Liver (tissue), 9 donors: Measurements from ENCODE around the gene TNXB. TPM values are rescaled to one million over a fixed set of nuclear protein-coding genes. Genes with fewer than 3 reads are reported as not detected.

Experiments
- DNase-seq: peaks from one replicate; pipeline ENCODE4 v3.0.0-alpha.2; 2017; ENCODE audit warnings: low spot score
- H3K27ac ChIP-seq, 2 donors: one replicate each; pipeline ENCODE4 v1.7.0; 2013; ENCODE audit warnings: inconsistent platforms in 2 of 2, low read length in 2 of 2, control low read depth in 1 of 2, low read depth in 1 of 2, mild to moderate bottlenecking in 1 of 2
- H3K27me3 ChIP-seq, 4 donors: one replicate each; pipeline versions ENCODE4 v1.6.1 to v1.7.0; 2013; ENCODE audit warnings: low read length in 3 of 4, inconsistent platforms in 1 of 4, mild to moderate bottlenecking in 1 of 4, moderate library complexity in 1 of 4; ENCODE audit not compliant: control insufficient read depth in 4 of 4, insufficient read depth in 4 of 4
- H3K36me3 ChIP-seq, 4 donors: one replicate each; pipeline versions ENCODE4 v1.6.1 to v1.7.0; 2013; ENCODE audit warnings: low read length in 3 of 4, mild to moderate bottlenecking in 3 of 4, low read depth in 1 of 4, moderate library complexity in 1 of 4; ENCODE audit not compliant: control insufficient read depth in 4 of 4, insufficient read depth in 3 of 4
- H3K4me1 ChIP-seq, 4 donors: one replicate each; pipeline versions ENCODE4 v1.6.1 to v1.7.0; 2013; ENCODE audit warnings: low read length in 3 of 4, mild to moderate bottlenecking in 3 of 4, moderate library complexity in 1 of 4; ENCODE audit not compliant: control insufficient read depth in 4 of 4, insufficient read depth in 4 of 4
- H3K4me3 ChIP-seq, 3 donors: one replicate each; pipeline versions ENCODE4 v1.6.1 to v1.7.0; 2013; ENCODE audit warnings: low read length in 3 of 3, control low read depth in 1 of 3, low read depth in 1 of 3, mild to moderate bottlenecking in 1 of 3
- H3K9ac ChIP-seq, 2 donors: one replicate each; pipeline ENCODE4 v1.7.0; 2013; ENCODE audit warnings: low read length in 2 of 2, mild to moderate bottlenecking in 2 of 2, moderate library complexity in 2 of 2, control low read depth in 1 of 2, low read depth in 1 of 2
- H3K9me3 ChIP-seq, 4 donors: one replicate each; pipeline versions ENCODE4 v1.6.1 to v1.7.0; 2013; ENCODE audit warnings: low read length in 3 of 4; ENCODE audit not compliant: control insufficient read depth in 4 of 4
- EGR1 ChIP-seq, 2 donors: IDR thresholded peaks; 2 replicates each; pipeline ENCODE4 v1.6.1; 2016 to 2018; ENCODE audit warnings: antibody characterized with exemption in 2 of 2, low read depth in 2 of 2
- FOXA1 ChIP-seq: IDR thresholded peaks from 2 replicates; pipeline ENCODE4 v1.6.1; 2016; ENCODE audit warnings: antibody characterized with exemption
- FOXA2 ChIP-seq: IDR thresholded peaks from 2 replicates; pipeline ENCODE4 v1.6.1; 2016; ENCODE audit warnings: antibody characterized with exemption
- GABPA ChIP-seq, 2 donors: IDR thresholded peaks in 1 of 2; conservative IDR thresholded peaks in 1 of 2; 2 replicates each; pipeline ENCODE4 v1.6.1; 2016; ENCODE audit warnings: antibody characterized with exemption in 2 of 2, mild to moderate bottlenecking in 1 of 2, moderate library complexity in 1 of 2
- HNF4A ChIP-seq, 2 donors: conservative IDR thresholded peaks; 2 replicates each; pipeline ENCODE4 v1.6.1; 2016; ENCODE audit warnings: antibody characterized with exemption in 2 of 2, mild to moderate bottlenecking in 2 of 2
- HNF4G ChIP-seq: IDR thresholded peaks from 2 replicates; pipeline ENCODE4 v1.6.1; 2016; ENCODE audit warnings: antibody characterized with exemption
- JUND ChIP-seq, 2 donors: IDR thresholded peaks; 2 replicates each; pipeline ENCODE4 v1.6.1; 2016; ENCODE audit warnings: antibody characterized with exemption in 2 of 2
- MAX ChIP-seq: IDR thresholded peaks from 2 replicates; pipeline ENCODE4 v1.6.1; 2016; ENCODE audit warnings: antibody characterized with exemption
- NR2F2 ChIP-seq: IDR thresholded peaks from 2 replicates; pipeline ENCODE4 v1.6.1; 2016; ENCODE audit warnings: antibody characterized with exemption
- RAD21 ChIP-seq, 2 donors: IDR thresholded peaks; 2 replicates each; pipeline ENCODE4 v1.6.1; 2016; ENCODE audit warnings: antibody characterized with exemption in 2 of 2, mild to moderate bottlenecking in 2 of 2
- RXRA ChIP-seq, 2 donors: IDR thresholded peaks; 2 replicates each; pipeline ENCODE4 v1.6.1; 2017 to 2018; ENCODE audit warnings: antibody characterized with exemption in 2 of 2, mild to moderate bottlenecking in 1 of 2
- SP1 ChIP-seq: IDR thresholded peaks from 2 replicates; pipeline ENCODE4 v1.6.1; 2018; ENCODE audit warnings: antibody characterized with exemption, mild to moderate bottlenecking
- TAF1 ChIP-seq: conservative IDR thresholded peaks from 2 replicates; pipeline ENCODE4 v1.6.1; 2016; ENCODE audit warnings: antibody characterized with exemption, mild to moderate bottlenecking
- YY1 ChIP-seq: IDR thresholded peaks from 2 replicates; pipeline ENCODE4 v1.6.1; 2016; ENCODE audit warnings: antibody characterized with exemption, mild to moderate bottlenecking
- WGBS: extraction: QIAGEN DNeasy Blood & Tissue Kit; methylation state at CpG from one replicate; pipeline ENCODE4 v1.1.7; 2013; 5-methylcytosine and 5-hydroxymethylcytosine counted together
- polyA plus RNA-seq, 2 donors: library from polyadenylated mRNA; stranded (reverse) in 1 of 2; unstranded in 1 of 2; fragments of 200-250 nt in 1 of 2; fragments of >200 nt in 1 of 2; fragmentation: Nextera tagmentation in 1 of 2; extraction: Ambion mirVana in 1 of 2; gene quantifications; one replicate each; pipeline versions ENCODE4 v1.2.1 to v1.2.3, GENCODE V29; 2013 to 2015
- total RNA-seq, 2 donors: library from RNA; depleted of rRNA; stranded (reverse); fragments of >200 nt; gene quantifications; one replicate each; pipeline ENCODE4 v1.2.3, GENCODE V29; 2014
- TF ChIP-seq, protein P1 (sequence below): IDR thresholded peaks from 2 replicates; pipeline ENCODE4 v1.6.1; 2016; ENCODE audit warnings: antibody characterized with exemption, mild to moderate bottlenecking
- TF ChIP-seq, protein P2 (sequence below): IDR thresholded peaks from 2 replicates; pipeline ENCODE4 v1.6.1; 2016; ENCODE audit warnings: antibody characterized with exemption
- TF ChIP-seq, protein P3 (sequence below): IDR thresholded peaks from 2 replicates; pipeline ENCODE4 v1.6.1; 2016; ENCODE audit warnings: antibody characterized with exemption
- TF ChIP-seq, protein P4 (sequence below): fragments of 150-350 bp; IDR thresholded peaks from 2 replicates; pipeline ENCODE4 v1.5.1; 2017; ENCODE audit warnings: improper control_type of control experiment, low read depth, low read length; ENCODE audit not compliant: missing input control
- donor health status: healthy.
- donor health status: healthy.
- donor health status: healthy.
- donor health status: healthy.
- donor health status: healthy.

TNXB gene
- total and polyA plus RNA-seq, 4 donors = 3.0 to 17.1 (median 5.6) TPM

GRCh38 chr6:32153564-32154513 lies 44.7 kb upstream of the TNXB start, which contains the start of gene PPT2 (continued):
- TF ChIP-seq, protein P1, sequence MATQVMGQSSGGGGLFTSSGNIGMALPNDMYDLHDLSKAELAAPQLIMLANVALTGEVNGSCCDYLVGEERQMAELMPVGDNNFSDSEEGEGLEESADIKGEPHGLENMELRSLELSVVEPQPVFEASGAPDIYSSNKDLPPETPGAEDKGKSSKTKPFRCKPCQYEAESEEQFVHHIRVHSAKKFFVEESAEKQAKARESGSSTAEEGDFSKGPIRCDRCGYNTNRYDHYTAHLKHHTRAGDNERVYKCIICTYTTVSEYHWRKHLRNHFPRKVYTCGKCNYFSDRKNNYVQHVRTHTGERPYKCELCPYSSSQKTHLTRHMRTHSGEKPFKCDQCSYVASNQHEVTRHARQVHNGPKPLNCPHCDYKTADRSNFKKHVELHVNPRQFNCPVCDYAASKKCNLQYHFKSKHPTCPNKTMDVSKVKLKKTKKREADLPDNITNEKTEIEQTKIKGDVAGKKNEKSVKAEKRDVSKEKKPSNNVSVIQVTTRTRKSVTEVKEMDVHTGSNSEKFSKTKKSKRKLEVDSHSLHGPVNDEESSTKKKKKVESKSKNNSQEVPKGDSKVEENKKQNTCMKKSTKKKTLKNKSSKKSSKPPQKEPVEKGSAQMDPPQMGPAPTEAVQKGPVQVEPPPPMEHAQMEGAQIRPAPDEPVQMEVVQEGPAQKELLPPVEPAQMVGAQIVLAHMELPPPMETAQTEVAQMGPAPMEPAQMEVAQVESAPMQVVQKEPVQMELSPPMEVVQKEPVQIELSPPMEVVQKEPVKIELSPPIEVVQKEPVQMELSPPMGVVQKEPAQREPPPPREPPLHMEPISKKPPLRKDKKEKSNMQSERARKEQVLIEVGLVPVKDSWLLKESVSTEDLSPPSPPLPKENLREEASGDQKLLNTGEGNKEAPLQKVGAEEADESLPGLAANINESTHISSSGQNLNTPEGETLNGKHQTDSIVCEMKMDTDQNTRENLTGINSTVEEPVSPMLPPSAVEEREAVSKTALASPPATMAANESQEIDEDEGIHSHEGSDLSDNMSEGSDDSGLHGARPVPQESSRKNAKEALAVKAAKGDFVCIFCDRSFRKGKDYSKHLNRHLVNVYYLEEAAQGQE = peak; percentile 21
- TF ChIP-seq, protein P2, sequence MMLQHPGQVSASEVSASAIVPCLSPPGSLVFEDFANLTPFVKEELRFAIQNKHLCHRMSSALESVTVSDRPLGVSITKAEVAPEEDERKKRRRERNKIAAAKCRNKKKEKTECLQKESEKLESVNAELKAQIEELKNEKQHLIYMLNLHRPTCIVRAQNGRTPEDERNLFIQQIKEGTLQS = no peak
- TF ChIP-seq FOXA2 = no peak
- TF ChIP-seq HNF4A (conservative IDR thresholded peaks at IDR 0.05) = peak in 1 of 2 donors; percentile 10
- TF ChIP-seq GABPA (IDR thresholded peaks at IDR 0.05 in 1 of 2, conservative IDR thresholded peaks at IDR 0.05 in 1 of 2) = peak; percentile 47 to 80
- peak; percentile 19 for TF ChIP-seq HNF4G
- no peak for TF ChIP-seq EGR1 (IDR thresholded peaks at IDR 0.05; ENCODE audit: low read depth in 2 of 2)
- TF ChIP-seq NR2F2 = peak; percentile 65
- TF ChIP-seq YY1 = peak; percentile 25

- peak overlapping the region in 1 of 3 donors; percentile 66 for H3K4me3 ChIP-seq
- DNase-seq = peak; percentile 72
- H3K9ac ChIP-seq = no peak overlapping the region
- peaks cover 0 to 2% (median 0%) of the 10 kb centered on the region in 4 donors for H3K9me3 ChIP-seq
- peaks cover 3 to 8% (median 6%) of the 10 kb centered on the region in 4 donors for H3K36me3 ChIP-seq
- WGBS = 54% methylated on average over 35 of the region's 35 CpGs
- peak overlapping the region; percentile 10 to 88 for H3K27ac ChIP-seq
- peaks cover 6 to 26% (median 13%) of the 10 kb centered on the region in 4 donors for H3K4me1 ChIP-seq
- TF ChIP-seq, protein P1 = no peak
- TF ChIP-seq FOXA2 = no peak
- TF ChIP-seq, protein P3, sequence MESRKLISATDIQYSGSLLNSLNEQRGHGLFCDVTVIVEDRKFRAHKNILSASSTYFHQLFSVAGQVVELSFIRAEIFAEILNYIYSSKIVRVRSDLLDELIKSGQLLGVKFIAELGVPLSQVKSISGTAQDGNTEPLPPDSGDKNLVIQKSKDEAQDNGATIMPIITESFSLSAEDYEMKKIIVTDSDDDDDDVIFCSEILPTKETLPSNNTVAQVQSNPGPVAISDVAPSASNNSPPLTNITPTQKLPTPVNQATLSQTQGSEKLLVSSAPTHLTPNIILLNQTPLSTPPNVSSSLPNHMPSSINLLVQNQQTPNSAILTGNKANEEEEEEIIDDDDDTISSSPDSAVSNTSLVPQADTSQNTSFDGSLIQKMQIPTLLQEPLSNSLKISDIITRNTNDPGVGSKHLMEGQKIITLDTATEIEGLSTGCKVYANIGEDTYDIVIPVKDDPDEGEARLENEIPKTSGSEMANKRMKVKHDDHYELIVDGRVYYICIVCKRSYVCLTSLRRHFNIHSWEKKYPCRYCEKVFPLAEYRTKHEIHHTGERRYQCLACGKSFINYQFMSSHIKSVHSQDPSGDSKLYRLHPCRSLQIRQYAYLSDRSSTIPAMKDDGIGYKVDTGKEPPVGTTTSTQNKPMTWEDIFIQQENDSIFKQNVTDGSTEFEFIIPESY = no peak
- TF ChIP-seq, protein P2 = no peak
- TF ChIP-seq, protein P4, sequence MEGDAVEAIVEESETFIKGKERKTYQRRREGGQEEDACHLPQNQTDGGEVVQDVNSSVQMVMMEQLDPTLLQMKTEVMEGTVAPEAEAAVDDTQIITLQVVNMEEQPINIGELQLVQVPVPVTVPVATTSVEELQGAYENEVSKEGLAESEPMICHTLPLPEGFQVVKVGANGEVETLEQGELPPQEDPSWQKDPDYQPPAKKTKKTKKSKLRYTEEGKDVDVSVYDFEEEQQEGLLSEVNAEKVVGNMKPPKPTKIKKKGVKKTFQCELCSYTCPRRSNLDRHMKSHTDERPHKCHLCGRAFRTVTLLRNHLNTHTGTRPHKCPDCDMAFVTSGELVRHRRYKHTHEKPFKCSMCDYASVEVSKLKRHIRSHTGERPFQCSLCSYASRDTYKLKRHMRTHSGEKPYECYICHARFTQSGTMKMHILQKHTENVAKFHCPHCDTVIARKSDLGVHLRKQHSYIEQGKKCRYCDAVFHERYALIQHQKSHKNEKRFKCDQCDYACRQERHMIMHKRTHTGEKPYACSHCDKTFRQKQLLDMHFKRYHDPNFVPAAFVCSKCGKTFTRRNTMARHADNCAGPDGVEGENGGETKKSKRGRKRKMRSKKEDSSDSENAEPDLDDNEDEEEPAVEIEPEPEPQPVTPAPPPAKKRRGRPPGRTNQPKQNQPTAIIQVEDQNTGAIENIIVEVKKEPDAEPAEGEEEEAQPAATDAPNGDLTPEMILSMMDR = no peak
- no peak for TF ChIP-seq NR2F2
- TF ChIP-seq RAD21 (IDR thresholded peaks at IDR 0.05) = no peak
- TF ChIP-seq SP1 = no peak
- TF ChIP-seq HNF4A (conservative IDR thresholded peaks at IDR 0.05) = no peak
- TF ChIP-seq YY1 = no peak
- no peak for TF ChIP-seq HNF4G
- no peak for TF ChIP-seq RXRA (IDR thresholded peaks at IDR 0.05)
- TF ChIP-seq MAX = no peak
- no peak for TF ChIP-seq FOXA1
- no peak for TF ChIP-seq GABPA (IDR thresholded peaks at IDR 0.05 in 1 of 2, conservative IDR thresholded peaks at IDR 0.05 in 1 of 2)
- no peak for TF ChIP-seq TAF1
- TF ChIP-seq JUND (IDR thresholded peaks at IDR 0.05) = no peak
- no peak for TF ChIP-seq EGR1 (IDR thresholded peaks at IDR 0.05; ENCODE audit: low read depth in 2 of 2)
- peaks cover 0 to 5% (median 0%) of the 10 kb centered on the region in 4 donors for H3K27me3 ChIP-seq
Measured at GRCh38 chr6:32152769-32153563, 43.8 kb upstream of the TNXB start.
